HepG2 (cell line): ENCODE results near the gene TRMT112. TPM values are rescaled to one million over a fixed set of nuclear protein-coding genes. Genes with fewer than 3 reads are reported as not detected.

ENCODE experiments used
- ARNT ChIP-seq: fragments of 450-650 bp; IDR thresholded peaks from 2 replicates; pipeline ENCODE4 v1.6.1; 2017
- ATAD3A ChIP-seq: sonication (generic); formaldehyde crosslinking; IDR thresholded peaks from 2 replicates; pipeline ENCODE4 v1.4.0; 2020; ENCODE audit warnings: missing genetic modification reagents
- GATA4 ChIP-seq: sonication (generic); IDR thresholded peaks from 2 replicates; pipeline ENCODE4 v1.6.1; 2016; ENCODE audit warnings: antibody characterized with exemption, low read depth, borderline replicate concordance
- HES4 ChIP-seq: sonication (generic); formaldehyde crosslinking; IDR thresholded peaks from 2 replicates; pipeline ENCODE4 v1.9.0; 2021; ENCODE audit warnings: mild to moderate bottlenecking, missing genetic modification reagents, borderline replicate concordance
- JUNB ChIP-seq: sonication (generic); formaldehyde crosslinking; IDR thresholded peaks from 2 replicates; pipeline ENCODE4 v1.8.0; 2022; ENCODE audit warnings: missing genetic modification reagents, mild to moderate bottlenecking, borderline replicate concordance
- RBFOX2 ChIP-seq: fragments of 200-400 bp; formaldehyde crosslinking; IDR thresholded peaks from 2 replicates; pipeline ENCODE4 v1.6.1; 2017; ENCODE audit warnings: low read depth, mild to moderate bottlenecking, low read length
- SOX5 ChIP-seq: IDR thresholded peaks from 2 replicates; pipeline ENCODE4 v1.6.1; 2016; ENCODE audit warnings: borderline replicate concordance
- ZBTB8A ChIP-seq: sonication (generic); formaldehyde crosslinking; IDR thresholded peaks from 2 replicates; pipeline ENCODE4 v1.4.0; 2020; ENCODE audit warnings: mild to moderate bottlenecking, low read depth, missing genetic modification reagents, borderline replicate concordance
- polyA plus RNA-seq, 8 experiments: library from polyadenylated mRNA; depleted of rRNA in 3 of 8; stranded (reverse) in 7 of 8; unstranded in 1 of 8; fragments of >200 nt; fragmentation: Illumina TruSeq in 4 of 8; extraction: Trizol in 4 of 8; gene quantifications; 2 replicates each; pipeline versions ENCODE4 v1.2.1 to v1.2.3, GENCODE V29; 2011 to 2016; ENCODE audit warnings: low read depth in 4 of 8, missing spikeins in 1 of 8, mixed read lengths in 1 of 8; ENCODE audit not compliant: insufficient read depth in 1 of 8
- total RNA-seq, 5 experiments: library from RNA; depleted of rRNA; stranded (reverse); fragments of >200 nt; fragmentation: Illumina TruSeq; extraction: Trizol; gene quantifications; 2 replicates each; pipeline ENCODE4 v1.2.3, GENCODE V29; 2016; ENCODE audit warnings: low read depth in 1 of 5
- TF ChIP-seq, protein P1 (sequence below): sonication (generic); formaldehyde crosslinking; IDR thresholded peaks from 2 replicates; pipeline ENCODE4 v1.4.0; 2020; ENCODE audit warnings: mild to moderate bottlenecking, missing genetic modification reagents
- TF ChIP-seq, protein P2 (sequence below): fragments of 450-650 bp; IDR thresholded peaks from 2 replicates; pipeline ENCODE4 v1.6.1; 2016
- TF ChIP-seq, protein P3 (sequence below): sonication (generic); formaldehyde crosslinking; IDR thresholded peaks from 2 replicates; pipeline ENCODE4 v1.8.1; 2022; ENCODE audit warnings: low read depth, mild to moderate bottlenecking, missing genetic modification reagents
- TF ChIP-seq, protein P4 (sequence below): sonication (generic); formaldehyde crosslinking; IDR thresholded peaks from 2 replicates; pipeline ENCODE4 v1.5.0; 2020; ENCODE audit warnings: mild to moderate bottlenecking, missing genetic modification reagents, borderline replicate concordance
- TF ChIP-seq, protein P5 (sequence below): IDR thresholded peaks from 2 replicates; pipeline ENCODE4 v1.6.1; 2012; ENCODE audit warnings: low read length, improper control_type of control experiment
- TF ChIP-seq, protein P6 (sequence below): sonication (generic); formaldehyde crosslinking; IDR thresholded peaks from 2 replicates; pipeline ENCODE4 v1.5.0; 2020; ENCODE audit warnings: missing genetic modification reagents, mild to moderate bottlenecking, borderline replicate concordance

The TRMT112 gene
- total and polyA plus RNA-seq, 2 of the 13 experiments (the other 11 are each of a cell fraction or from before 2014, with no cell fraction given): 186 to 409 TPM

DNA sequence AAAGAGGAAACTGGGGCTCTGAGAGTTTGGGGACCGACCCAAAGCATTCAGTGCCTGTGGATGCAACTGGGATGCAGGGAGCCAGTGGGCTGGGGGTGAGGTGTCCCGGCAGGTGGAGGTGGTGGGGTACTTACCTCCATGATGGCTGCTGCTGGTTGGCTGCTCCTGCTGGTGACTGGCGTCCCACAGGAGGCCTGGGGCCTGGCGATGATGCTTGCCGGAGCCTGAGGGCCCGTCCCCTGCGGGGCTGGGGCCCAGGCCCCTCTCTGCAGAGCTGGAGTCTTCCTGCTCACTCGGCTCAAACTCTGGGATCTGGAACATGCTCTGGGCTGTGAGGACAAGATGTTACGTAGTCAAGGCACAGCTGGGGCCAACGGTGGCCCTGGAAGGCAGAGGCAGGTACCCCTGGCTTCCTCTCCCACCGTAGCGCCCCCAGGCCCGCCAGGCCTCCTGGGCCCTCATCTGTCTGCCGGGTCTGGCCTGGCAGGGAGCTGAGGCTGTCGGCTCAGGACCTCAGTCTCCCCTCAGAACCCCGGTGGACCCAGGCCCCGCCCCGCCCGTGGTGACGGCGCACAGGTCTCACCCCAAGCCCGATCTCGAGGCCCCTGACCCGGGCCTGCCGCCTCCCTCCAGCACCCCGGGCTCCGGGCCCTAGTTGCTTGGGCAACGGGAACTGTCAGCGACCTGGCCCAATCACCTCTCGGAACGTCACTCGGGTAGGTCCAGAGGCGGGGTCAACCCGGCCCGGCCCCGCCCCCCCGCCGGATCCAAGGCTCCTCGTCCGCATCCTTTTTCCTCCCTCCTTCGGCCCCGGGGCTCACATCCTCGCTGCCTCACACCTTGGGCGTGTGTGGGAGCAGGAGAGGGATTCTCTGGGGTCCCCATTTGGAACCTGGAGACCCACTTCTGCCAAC lies 33.1 kb downstream of the TRMT112 start, which contains the start of gene BAD (continued):
- TF ChIP-seq, protein P1, sequence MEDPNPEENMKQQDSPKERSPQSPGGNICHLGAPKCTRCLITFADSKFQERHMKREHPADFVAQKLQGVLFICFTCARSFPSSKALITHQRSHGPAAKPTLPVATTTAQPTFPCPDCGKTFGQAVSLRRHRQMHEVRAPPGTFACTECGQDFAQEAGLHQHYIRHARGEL (CRISPR knock-in tag): no peak
- no peak for TF ChIP-seq SOX5 (CRISPR knock-in tag)
- TF ChIP-seq, protein P2, sequence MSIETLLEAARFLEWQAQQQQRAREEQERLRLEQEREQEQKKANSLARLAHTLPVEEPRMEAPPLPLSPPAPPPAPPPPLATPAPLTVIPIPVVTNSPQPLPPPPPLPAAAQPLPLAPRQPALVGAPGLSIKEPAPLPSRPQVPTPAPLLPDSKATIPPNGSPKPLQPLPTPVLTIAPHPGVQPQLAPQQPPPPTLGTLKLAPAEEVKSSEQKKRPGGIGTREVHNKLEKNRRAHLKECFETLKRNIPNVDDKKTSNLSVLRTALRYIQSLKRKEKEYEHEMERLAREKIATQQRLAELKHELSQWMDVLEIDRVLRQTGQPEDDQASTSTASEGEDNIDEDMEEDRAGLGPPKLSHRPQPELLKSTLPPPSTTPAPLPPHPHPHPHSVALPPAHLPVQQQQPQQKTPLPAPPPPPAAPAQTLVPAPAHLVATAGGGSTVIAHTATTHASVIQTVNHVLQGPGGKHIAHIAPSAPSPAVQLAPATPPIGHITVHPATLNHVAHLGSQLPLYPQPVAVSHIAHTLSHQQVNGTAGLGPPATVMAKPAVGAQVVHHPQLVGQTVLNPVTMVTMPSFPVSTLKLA: no peak
- no peak for TF ChIP-seq ARNT
- TF ChIP-seq GATA4: 0 out of 2 replicates have a peak, but pooled peaks have one; percentile 24
- TF ChIP-seq, protein P3, sequence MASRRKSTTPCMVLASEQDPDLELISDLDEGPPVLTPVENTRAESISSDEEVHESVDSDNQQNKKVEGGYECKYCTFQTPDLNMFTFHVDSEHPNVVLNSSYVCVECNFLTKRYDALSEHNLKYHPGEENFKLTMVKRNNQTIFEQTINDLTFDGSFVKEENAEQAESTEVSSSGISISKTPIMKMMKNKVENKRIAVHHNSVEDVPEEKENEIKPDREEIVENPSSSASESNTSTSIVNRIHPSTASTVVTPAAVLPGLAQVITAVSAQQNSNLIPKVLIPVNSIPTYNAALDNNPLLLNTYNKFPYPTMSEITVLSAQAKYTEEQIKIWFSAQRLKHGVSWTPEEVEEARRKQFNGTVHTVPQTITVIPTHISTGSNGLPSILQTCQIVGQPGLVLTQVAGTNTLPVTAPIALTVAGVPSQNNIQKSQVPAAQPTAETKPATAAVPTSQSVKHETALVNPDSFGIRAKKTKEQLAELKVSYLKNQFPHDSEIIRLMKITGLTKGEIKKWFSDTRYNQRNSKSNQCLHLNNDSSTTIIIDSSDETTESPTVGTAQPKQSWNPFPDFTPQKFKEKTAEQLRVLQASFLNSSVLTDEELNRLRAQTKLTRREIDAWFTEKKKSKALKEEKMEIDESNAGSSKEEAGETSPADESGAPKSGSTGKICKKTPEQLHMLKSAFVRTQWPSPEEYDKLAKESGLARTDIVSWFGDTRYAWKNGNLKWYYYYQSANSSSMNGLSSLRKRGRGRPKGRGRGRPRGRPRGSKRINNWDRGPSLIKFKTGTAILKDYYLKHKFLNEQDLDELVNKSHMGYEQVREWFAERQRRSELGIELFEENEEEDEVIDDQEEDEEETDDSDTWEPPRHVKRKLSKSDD (CRISPR knock-in tag): no peak
- TF ChIP-seq JUNB (CRISPR knock-in tag): no peak
- TF ChIP-seq ATAD3A: no peak
- TF ChIP-seq, protein P4, sequence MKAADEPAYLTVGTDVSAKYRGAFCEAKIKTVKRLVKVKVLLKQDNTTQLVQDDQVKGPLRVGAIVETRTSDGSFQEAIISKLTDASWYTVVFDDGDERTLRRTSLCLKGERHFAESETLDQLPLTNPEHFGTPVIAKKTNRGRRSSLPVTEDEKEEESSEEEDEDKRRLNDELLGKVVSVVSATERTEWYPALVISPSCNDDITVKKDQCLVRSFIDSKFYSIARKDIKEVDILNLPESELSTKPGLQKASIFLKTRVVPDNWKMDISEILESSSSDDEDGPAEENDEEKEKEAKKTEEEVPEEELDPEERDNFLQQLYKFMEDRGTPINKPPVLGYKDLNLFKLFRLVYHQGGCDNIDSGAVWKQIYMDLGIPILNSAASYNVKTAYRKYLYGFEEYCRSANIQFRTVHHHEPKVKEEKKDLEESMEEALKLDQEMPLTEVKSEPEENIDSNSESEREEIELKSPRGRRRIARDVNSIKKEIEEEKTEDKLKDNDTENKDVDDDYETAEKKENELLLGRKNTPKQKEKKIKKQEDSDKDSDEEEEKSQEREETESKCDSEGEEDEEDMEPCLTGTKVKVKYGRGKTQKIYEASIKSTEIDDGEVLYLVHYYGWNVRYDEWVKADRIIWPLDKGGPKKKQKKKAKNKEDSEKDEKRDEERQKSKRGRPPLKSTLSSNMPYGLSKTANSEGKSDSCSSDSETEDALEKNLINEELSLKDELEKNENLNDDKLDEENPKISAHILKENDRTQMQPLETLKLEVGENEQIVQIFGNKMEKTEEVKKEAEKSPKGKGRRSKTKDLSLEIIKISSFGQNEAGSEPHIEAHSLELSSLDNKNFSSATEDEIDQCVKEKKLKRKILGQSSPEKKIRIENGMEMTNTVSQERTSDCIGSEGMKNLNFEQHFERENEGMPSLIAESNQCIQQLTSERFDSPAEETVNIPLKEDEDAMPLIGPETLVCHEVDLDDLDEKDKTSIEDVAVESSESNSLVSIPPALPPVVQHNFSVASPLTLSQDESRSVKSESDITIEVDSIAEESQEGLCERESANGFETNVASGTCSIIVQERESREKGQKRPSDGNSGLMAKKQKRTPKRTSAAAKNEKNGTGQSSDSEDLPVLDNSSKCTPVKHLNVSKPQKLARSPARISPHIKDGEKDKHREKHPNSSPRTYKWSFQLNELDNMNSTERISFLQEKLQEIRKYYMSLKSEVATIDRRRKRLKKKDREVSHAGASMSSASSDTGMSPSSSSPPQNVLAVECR (CRISPR knock-in tag): peak; percentile 77; the same call in 1 of the 2 replicates
- TF ChIP-seq, protein P5, sequence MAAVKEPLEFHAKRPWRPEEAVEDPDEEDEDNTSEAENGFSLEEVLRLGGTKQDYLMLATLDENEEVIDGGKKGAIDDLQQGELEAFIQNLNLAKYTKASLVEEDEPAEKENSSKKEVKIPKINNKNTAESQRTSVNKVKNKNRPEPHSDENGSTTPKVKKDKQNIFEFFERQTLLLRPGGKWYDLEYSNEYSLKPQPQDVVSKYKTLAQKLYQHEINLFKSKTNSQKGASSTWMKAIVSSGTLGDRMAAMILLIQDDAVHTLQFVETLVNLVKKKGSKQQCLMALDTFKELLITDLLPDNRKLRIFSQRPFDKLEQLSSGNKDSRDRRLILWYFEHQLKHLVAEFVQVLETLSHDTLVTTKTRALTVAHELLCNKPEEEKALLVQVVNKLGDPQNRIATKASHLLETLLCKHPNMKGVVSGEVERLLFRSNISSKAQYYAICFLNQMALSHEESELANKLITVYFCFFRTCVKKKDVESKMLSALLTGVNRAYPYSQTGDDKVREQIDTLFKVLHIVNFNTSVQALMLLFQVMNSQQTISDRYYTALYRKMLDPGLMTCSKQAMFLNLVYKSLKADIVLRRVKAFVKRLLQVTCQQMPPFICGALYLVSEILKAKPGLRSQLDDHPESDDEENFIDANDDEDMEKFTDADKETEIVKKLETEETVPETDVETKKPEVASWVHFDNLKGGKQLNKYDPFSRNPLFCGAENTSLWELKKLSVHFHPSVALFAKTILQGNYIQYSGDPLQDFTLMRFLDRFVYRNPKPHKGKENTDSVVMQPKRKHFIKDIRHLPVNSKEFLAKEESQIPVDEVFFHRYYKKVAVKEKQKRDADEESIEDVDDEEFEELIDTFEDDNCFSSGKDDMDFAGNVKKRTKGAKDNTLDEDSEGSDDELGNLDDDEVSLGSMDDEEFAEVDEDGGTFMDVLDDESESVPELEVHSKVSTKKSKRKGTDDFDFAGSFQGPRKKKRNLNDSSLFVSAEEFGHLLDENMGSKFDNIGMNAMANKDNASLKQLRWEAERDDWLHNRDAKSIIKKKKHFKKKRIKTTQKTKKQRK: no peak
- no peak for TF ChIP-seq ZBTB8A (CRISPR knock-in tag)
- peak; percentile 68 for TF ChIP-seq RBFOX2
- no peak for TF ChIP-seq HES4 (CRISPR knock-in tag)
- TF ChIP-seq, protein P6, sequence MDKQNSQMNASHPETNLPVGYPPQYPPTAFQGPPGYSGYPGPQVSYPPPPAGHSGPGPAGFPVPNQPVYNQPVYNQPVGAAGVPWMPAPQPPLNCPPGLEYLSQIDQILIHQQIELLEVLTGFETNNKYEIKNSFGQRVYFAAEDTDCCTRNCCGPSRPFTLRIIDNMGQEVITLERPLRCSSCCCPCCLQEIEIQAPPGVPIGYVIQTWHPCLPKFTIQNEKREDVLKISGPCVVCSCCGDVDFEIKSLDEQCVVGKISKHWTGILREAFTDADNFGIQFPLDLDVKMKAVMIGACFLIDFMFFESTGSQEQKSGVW: no peak
